Measurements from ENCODE around the gene GNL1.
A peak's percentile ranks its signal among the peaks of the same experiment; 100 is the strongest.

Gene GNL1

GRCh38 chr6:30570263-30570662 is 14.0 kb upstream of the GNL1 start:
- H3K4me3 ChIP-seq (ENCODE audit: low read length) = peak overlapping the region; percentile 87
- TF ChIP-seq, protein P1, sequence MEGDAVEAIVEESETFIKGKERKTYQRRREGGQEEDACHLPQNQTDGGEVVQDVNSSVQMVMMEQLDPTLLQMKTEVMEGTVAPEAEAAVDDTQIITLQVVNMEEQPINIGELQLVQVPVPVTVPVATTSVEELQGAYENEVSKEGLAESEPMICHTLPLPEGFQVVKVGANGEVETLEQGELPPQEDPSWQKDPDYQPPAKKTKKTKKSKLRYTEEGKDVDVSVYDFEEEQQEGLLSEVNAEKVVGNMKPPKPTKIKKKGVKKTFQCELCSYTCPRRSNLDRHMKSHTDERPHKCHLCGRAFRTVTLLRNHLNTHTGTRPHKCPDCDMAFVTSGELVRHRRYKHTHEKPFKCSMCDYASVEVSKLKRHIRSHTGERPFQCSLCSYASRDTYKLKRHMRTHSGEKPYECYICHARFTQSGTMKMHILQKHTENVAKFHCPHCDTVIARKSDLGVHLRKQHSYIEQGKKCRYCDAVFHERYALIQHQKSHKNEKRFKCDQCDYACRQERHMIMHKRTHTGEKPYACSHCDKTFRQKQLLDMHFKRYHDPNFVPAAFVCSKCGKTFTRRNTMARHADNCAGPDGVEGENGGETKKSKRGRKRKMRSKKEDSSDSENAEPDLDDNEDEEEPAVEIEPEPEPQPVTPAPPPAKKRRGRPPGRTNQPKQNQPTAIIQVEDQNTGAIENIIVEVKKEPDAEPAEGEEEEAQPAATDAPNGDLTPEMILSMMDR (conservative IDR thresholded peaks at IDR 0.05; ENCODE audit: low read length) = no peak
- DNase-seq (ENCODE audit: low read depth) = no peak

GRCh38 chr6:30568245-30568644 is 12.0 kb upstream of the GNL1 start:
- no peak for DNase-seq (ENCODE audit: low read depth)
- TF ChIP-seq, protein P1 (conservative IDR thresholded peaks at IDR 0.05; ENCODE audit: low read length) = no peak
- no peak overlapping the region for H3K4me3 ChIP-seq (ENCODE audit: low read length)

DNA sequence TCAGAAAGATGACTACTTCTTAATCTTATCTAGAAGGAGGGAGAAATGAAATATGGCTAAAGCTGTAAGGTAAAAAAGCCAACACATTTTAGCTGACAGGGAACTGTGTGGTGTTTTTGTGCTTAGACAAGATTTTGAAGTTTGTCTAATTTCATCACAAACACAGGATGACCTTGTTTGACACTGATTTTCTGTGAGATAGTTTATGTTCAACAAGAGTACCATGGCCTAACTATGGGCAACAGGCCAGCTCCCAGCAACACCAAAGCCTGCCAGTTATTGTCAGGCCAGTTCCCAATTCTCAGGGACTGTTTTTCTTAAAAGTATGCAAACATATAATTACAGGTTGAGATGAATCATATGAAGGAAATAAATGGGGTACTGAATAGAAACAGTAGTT is 9.5 kb upstream of the GNL1 start:
- DNase-seq (ENCODE audit: low read depth) = no peak
- TF ChIP-seq, protein P1 (conservative IDR thresholded peaks at IDR 0.05; ENCODE audit: low read length) = no peak
- no peak overlapping the region for H3K4me3 ChIP-seq (ENCODE audit: low read length)

GRCh38 chr6:30564114-30564513 is 7.8 kb upstream of the GNL1 start:
- DNase-seq (ENCODE audit: low read depth) = no peak
- no peak overlapping the region for H3K4me3 ChIP-seq (ENCODE audit: low read length)
- TF ChIP-seq, protein P1 (conservative IDR thresholded peaks at IDR 0.05; ENCODE audit: low read length) = no peak

GRCh38 chr6:30562470-30563425 is 6.5 kb upstream of the GNL1 start:
- TF ChIP-seq, protein P1 (conservative IDR thresholded peaks at IDR 0.05; ENCODE audit: low read length) = no peak
- no peak overlapping the region for H3K4me3 ChIP-seq (ENCODE audit: low read length)
- DNase-seq (ENCODE audit: low read depth) = no peak

GRCh38 chr6:30560930-30561329 is 4.6 kb upstream of the GNL1 start:
- no peak overlapping the region for H3K4me3 ChIP-seq (ENCODE audit: low read length)
- no peak for DNase-seq (ENCODE audit: low read depth)
- TF ChIP-seq, protein P1 (conservative IDR thresholded peaks at IDR 0.05; ENCODE audit: low read length) = no peak

DNA sequence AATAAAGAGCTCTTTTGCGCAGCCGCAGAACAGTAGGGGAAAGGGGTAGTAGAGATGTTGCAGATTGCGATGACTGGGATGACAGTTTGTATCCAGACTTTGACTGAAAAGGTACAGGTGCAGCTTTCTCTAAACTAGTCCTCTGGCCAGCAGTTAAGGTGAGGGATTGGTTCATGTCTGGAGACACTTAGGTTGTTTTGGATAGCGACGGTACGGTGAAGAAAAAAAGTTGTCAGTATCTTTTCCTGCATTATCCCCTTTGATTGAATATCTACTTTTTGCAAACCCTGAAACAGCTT is 1.3 kb upstream of the GNL1 start:
- TF ChIP-seq, protein P1 (conservative IDR thresholded peaks at IDR 0.05; ENCODE audit: low read length) = no peak
- DNase-seq (ENCODE audit: low read depth) = no peak
- H3K4me3 ChIP-seq (ENCODE audit: low read length) = peak overlapping the region; percentile 95

Measured in AG10803 (cell line).